ENCODE data around the gene AGAP1. TPM values are rescaled to one million over a fixed set of nuclear protein-coding genes. Genes with fewer than 3 reads are reported as not detected.

The AGAP1 gene
- polyA plus RNA-seq, 2 of the 4 experiments (the other 2 are of a cell fraction), result 20.2 to 21.9 TPM

GRCh38 chr2:236157815-236158498 lies 664.1 kb downstream of the AGAP1 start:
- Histone ChIP-seq H3K4me3 (no peak overlapping the region), H3K27ac (no peak overlapping the region), H3K4me1 (no peaks in the 10 kb centered on the region), H3K4me2 (no peak overlapping the region), H3K9me3 (peaks cover 7% of the 10 kb centered on the region; the same call in 1 of the 3 replicates)
- ATAC-seq (peak in 1 of 2 experiments; percentile 16; a peak in 2 of 6 replicates), DNase-seq (ENCODE audit: low read depth in 1 of 2, low spot score in 1 of 2) (no peak), FAIRE-seq (no peak)
- ChIA-PET POLR2A (no interaction called here), CTCF (interaction anchor here (1.3 to 2.5 kb wide), 3 partner anchors 12 to 23 kb away, joined by 4 to 6 read pairs (median 4); no protein-coding TSS in a partner anchor)
- TF ChIP-seq HDAC2 (IDR thresholded peaks at IDR 0.05) (no peak), HOXB13 (CRISPR knock-in tag; IDR thresholded peaks at IDR 0.05; ENCODE audit: low read depth) (no peak), MAFK (IDR thresholded peaks at IDR 0.05; ENCODE audit: partially characterized antibody) (no peak), FOSB (CRISPR knock-in tag; IDR thresholded peaks at IDR 0.05) (no peak), BHLHE40 (IDR thresholded peaks at IDR 0.05; ENCODE audit: low read depth, low read length) (no peak), EP300 (IDR thresholded peaks at IDR 0.05) (no peak), CHD2 (IDR thresholded peaks at IDR 0.05; ENCODE audit: low read length, partially characterized antibody) (no peak), NR3C1 (IDR thresholded peaks at IDR 0.05) (no peak)
- 78% methylated on average over 10 of the region's 10 CpGs for WGBS (ENCODE audit: missing lambda C conversion rate)

- Histone ChIP-seq H3K9me3 (no peaks in the 10 kb centered on the region), H3K27ac (no peak overlapping the region), H3K4me1 (no peaks in the 10 kb centered on the region), H3K4me2 (no peak overlapping the region), H3K4me3 (no peak overlapping the region)
- POLR2A ChIA-PET, result no interaction called here
- no peak for TF ChIP-seq ZC3H11A (IDR thresholded peaks at IDR 0.05)
- no peak for TF ChIP-seq HES2 (IDR thresholded peaks at IDR 0.05)
- no peak for TF ChIP-seq FOXS1 (CRISPR knock-in tag; IDR thresholded peaks at IDR 0.05)
- no peak for TF ChIP-seq FOSB (CRISPR knock-in tag; IDR thresholded peaks at IDR 0.05)
- ATAC-seq (no peak), DNase-seq (ENCODE audit: low read depth in 1 of 2, low spot score in 1 of 2) (no peak), FAIRE-seq (no peak)
- WGBS (ENCODE audit: missing lambda C conversion rate), result 90% methylated on average over 42 of the region's 45 CpGs
- CTCF ChIA-PET, result interaction anchor here (1.3 to 2.5 kb wide), 2 partner anchors 11 to 22 kb away, joined by 4 to 6 read pairs; no protein-coding TSS in a partner anchor
Measured at GRCh38 chr2:236158969-236159777, 665.3 kb downstream of the AGAP1 start.

- TF ChIP-seq CHD4 (IDR thresholded peaks at IDR 0.05; ENCODE audit: borderline replicate concordance) (no peak), SMC3 (IDR thresholded peaks at IDR 0.05) (no peak), EHF (CRISPR knock-in tag; IDR thresholded peaks at IDR 0.05) (no peak)
- Histone ChIP-seq H3K4me3 (no peak overlapping the region), H3K27ac (no peak overlapping the region), H3K4me1 (no peaks in the 10 kb centered on the region), H3K9me3 (no peaks in the 10 kb centered on the region), H3K4me2 (no peak overlapping the region)
- no peak for FAIRE-seq
- WGBS (ENCODE audit: missing lambda C conversion rate), result 87% methylated on average over 13 of the region's 33 CpGs
- no peak for ATAC-seq
- ChIA-PET POLR2A (no interaction called here), CTCF (interaction anchor here (1.0 to 2.5 kb wide), 2 partner anchors 21 to 381 kb away, joined by 3 to 6 read pairs; no protein-coding TSS in a partner anchor)
- DNase-seq (ENCODE audit: low read depth in 1 of 2, low spot score in 1 of 2), result no peak
Measured at GRCh38 chr2:236159778-236160170, 665.9 kb downstream of the AGAP1 start.

GRCh38 chr2:236160366-236161081 lies 666.7 kb downstream of the AGAP1 start:
- Histone ChIP-seq H3K4me2 (no peak overlapping the region), H3K4me3 (no peak overlapping the region), H3K9me3 (no peaks in the 10 kb centered on the region), H3K4me1 (no peaks in the 10 kb centered on the region), H3K27ac (peak overlapping the region in 1 of 2 experiments; percentile 22; a peak in 1 of 6 replicates)
- FAIRE-seq (no peak), DNase-seq (ENCODE audit: low read depth in 1 of 2, low spot score in 1 of 2) (no peak), ATAC-seq (no peak)
- ChIA-PET CTCF (interaction anchor here (1.0 kb wide), 1 partner anchor 381 kb away, joined by 3 read pairs; no protein-coding TSS in a partner anchor), POLR2A (interaction anchor here (0.6 kb wide), 1 partner anchor 18 kb away, joined by 3 read pairs; no protein-coding TSS in a partner anchor)
- 87% methylated on average over 17 of the region's 22 CpGs for WGBS (ENCODE audit: missing lambda C conversion rate)
- no peak for TF ChIP-seq RFX5 (IDR thresholded peaks at IDR 0.05)
- no peak for TF ChIP-seq MAX (IDR thresholded peaks at IDR 0.05)
- TF ChIP-seq HOXA7 (CRISPR knock-in tag; IDR thresholded peaks at IDR 0.05), result no peak
- TF ChIP-seq CTCF (IDR thresholded peaks at IDR 0.05), result no peak
- TF ChIP-seq SREBF2 (IDR thresholded peaks at IDR 0.05), result no peak
- TF ChIP-seq HES2 (IDR thresholded peaks at IDR 0.05), result no peak
- TF ChIP-seq PBX3 (IDR thresholded peaks at IDR 0.05), result no peak
- no peak for TF ChIP-seq RNF2 (IDR thresholded peaks at IDR 0.05; ENCODE audit: borderline replicate concordance, low read depth)
- no peak for TF ChIP-seq HOXB5 (CRISPR knock-in tag; IDR thresholded peaks at IDR 0.05)
- no peak for TF ChIP-seq CEBPB (IDR thresholded peaks at IDR 0.05)
- TF ChIP-seq POLR2AphosphoS2 (conservative IDR thresholded peaks at IDR 0.05; ENCODE audit: low read length), result no peak
- TF ChIP-seq RAD21 (conservative IDR thresholded peaks at IDR 0.05 in 1 of 2, IDR thresholded peaks at IDR 0.05 in 1 of 2), result no peak

All from A549 (cell line).